HG03469 (cell line): ENCODE data around the gene ASCC3.

Experiments
- ATAC-seq: cut with Tn5 transposase; IDR thresholded peaks from one replicate; pipeline ENCODE4 v1.9.1; 2021; ENCODE audit warnings: mild to moderate bottlenecking, moderate library complexity, moderate number of reproducible peaks; ENCODE audit not compliant: unreplicated experiment

ASCC3 gene

GRCh38 chr6:100730001-100730980 lies 150.8 kb downstream of the ASCC3 start:
- ATAC-seq: no peak

GRCh38 chr6:100726666-100727065 lies 154.5 kb downstream of the ASCC3 start:
- ATAC-seq: no peak

GRCh38 chr6:100724696-100725095 lies 156.4 kb downstream of the ASCC3 start:
- no peak for ATAC-seq

- ATAC-seq: no peak
These were observed 156.9 kb downstream of the ASCC3 start for GRCh38 chr6:100724222-100724621.

GRCh38 chr6:100721256-100721655 lies 159.9 kb downstream of the ASCC3 start:
- no peak for ATAC-seq

GRCh38 chr6:100719883-100720682 lies 161.0 kb downstream of the ASCC3 start:
- no peak for ATAC-seq

GRCh38 chr6:100712997-100713396 lies 168.1 kb downstream of the ASCC3 start:
- ATAC-seq: no peak

- ATAC-seq: no peak
These were observed 174.6 kb downstream of the ASCC3 start for GRCh38 chr6:100706491-100706890.

- ATAC-seq: no peak
These were observed 176.2 kb downstream of the ASCC3 start for GRCh38 chr6:100704961-100705360.

GRCh38 chr6:100701728-100702127 lies 179.4 kb downstream of the ASCC3 start:
- no peak for ATAC-seq

- no peak for ATAC-seq
These were observed 181.1 kb downstream of the ASCC3 start for GRCh38 chr6:100700009-100700408.

GRCh38 chr6:100695445-100695844 lies 185.7 kb downstream of the ASCC3 start:
- ATAC-seq: no peak

- ATAC-seq: no peak
These were observed 187.7 kb downstream of the ASCC3 start for GRCh38 chr6:100693249-100693927.

GRCh38 chr6:100691972-100692371 lies 189.2 kb downstream of the ASCC3 start:
- ATAC-seq: no peak

- ATAC-seq: no peak
These were observed 194.9 kb downstream of the ASCC3 start for GRCh38 chr6:100686216-100686615.

GRCh38 chr6:100685747-100686146 lies 195.4 kb downstream of the ASCC3 start:
- ATAC-seq: no peak

- no peak for ATAC-seq
These were observed 201.0 kb downstream of the ASCC3 start for GRCh38 chr6:100680163-100680562.

- ATAC-seq: no peak
These were observed 203.1 kb downstream of the ASCC3 start for GRCh38 chr6:100678027-100678426.

GRCh38 chr6:100677240-100677639 lies 203.9 kb downstream of the ASCC3 start:
- ATAC-seq: no peak

- no peak for ATAC-seq
These were observed 207.5 kb downstream of the ASCC3 start for GRCh38 chr6:100673641-100674040.

- ATAC-seq: no peak
These were observed 209.4 kb downstream of the ASCC3 start for GRCh38 chr6:100671740-100672139.
